SK-N-SH (cell line): Measurements from ENCODE around the gene HDAC2. TPM values are rescaled to one million over a fixed set of nuclear protein-coding genes. Genes with fewer than 3 reads are reported as not detected.

Source experiments
- CTCF ChIA-PET: fragments of 300-600, 350-600 bp; formaldehyde crosslinking; extraction: SDS; loops from one replicate; lab custom pipeline; 2021; lab: Yijun Ruan, JAX
- POLR2A ChIA-PET: fragments of 350-600 bp; sonication (Branson Sonifier 250); formaldehyde crosslinking; extraction: SDS; loops from one replicate; lab custom pipeline; 2020; ENCODE audit warnings: antibody characterized with exemption, inconsistent platforms; lab: Yijun Ruan, JAX
- DNase-seq: peaks from one replicate; pipeline ENCODE4 v3.0.0; 2012
- H2AFZ ChIP-seq: fragments of 200-600 bp; sonication (generic); 2 replicates; pipeline ENCODE4 v1.8.1; 2016; ENCODE audit warnings: antibody characterized with exemption, mild to moderate bottlenecking, low read depth
- H3F3A ChIP-seq: fragments of 200-600 bp; sonication (generic); replicated peaks from 2 replicates; pipeline ENCODE3; 2016; ENCODE audit warnings: antibody characterized with exemption, mild to moderate bottlenecking; ENCODE audit not compliant: insufficient read depth
- H3K27ac ChIP-seq, 2 experiments: fragments of 200-500 bp in 1 of 2; fragments of 200-600 bp in 1 of 2; sonication (Bioruptor generic) in 1 of 2; sonication (generic), shearing (Covaris generic) in 1 of 2; 2 replicates each; pipeline versions ENCODE4 v1.5.1 to v1.6.1; 2014 to 2016; ENCODE audit warnings: low read depth in 2 of 2, inconsistent platforms in 1 of 2, low read length in 1 of 2, mild to moderate bottlenecking in 1 of 2, mixed read lengths in 1 of 2
- H3K27me3 ChIP-seq: fragments of 200-600 bp; sonication (generic), shearing (Covaris generic); 2 replicates; pipeline ENCODE4 v1.6.1; 2016; ENCODE audit warnings: mixed run types; ENCODE audit not compliant: insufficient read depth
- H3K36me3 ChIP-seq, 2 experiments: fragments of 200-500 bp in 1 of 2; fragments of 200-600 bp in 1 of 2; sonication (Bioruptor generic) in 1 of 2; sonication (generic) in 1 of 2; replicated peaks in 1 of 2; 2 replicates each; pipeline versions ENCODE3 to v1.5.1; 2014 to 2016; ENCODE audit warnings: low read length in 1 of 2, mild to moderate bottlenecking in 1 of 2; ENCODE audit not compliant: insufficient read depth in 2 of 2, control insufficient read depth in 1 of 2
- H3K4me1 ChIP-seq, 2 experiments: fragments of 200-500 bp in 1 of 2; fragments of 200-600 bp in 1 of 2; sonication (Bioruptor generic) in 1 of 2; sonication (generic), shearing (Covaris generic) in 1 of 2; 2 replicates each; pipeline versions ENCODE4 v1.5.1 to v1.6.1; 2014 to 2016; ENCODE audit warnings: low read depth in 1 of 2, low read length in 1 of 2, mixed run types in 1 of 2; ENCODE audit not compliant: insufficient read depth in 2 of 2, control insufficient read depth in 1 of 2
- H3K4me2 ChIP-seq: fragments of 200-600 bp; sonication (generic), shearing (Covaris generic); 2 replicates; pipeline ENCODE4 v1.6.1; 2017; ENCODE audit warnings: mixed run types
- H3K4me3 ChIP-seq, 2 experiments: fragments of 200-500 bp in 1 of 2; fragments of 200-600 bp in 1 of 2; sonication (Bioruptor generic) in 1 of 2; sonication (generic), shearing (Covaris generic) in 1 of 2; 2 replicates each; pipeline versions ENCODE4 v1.5.1 to v1.8.1; 2014 to 2016; ENCODE audit warnings: low read depth in 2 of 2, inconsistent platforms in 1 of 2, low read length in 1 of 2, mild to moderate bottlenecking in 1 of 2, mixed read lengths in 1 of 2, moderate library complexity in 1 of 2
- H3K79me2 ChIP-seq: fragments of 200-600 bp; sonication (generic); 2 replicates; pipeline ENCODE4 v1.8.1; 2017; ENCODE audit warnings: mild to moderate bottlenecking; ENCODE audit not compliant: insufficient read depth
- H3K9ac ChIP-seq: fragments of 200-600 bp; sonication (generic); 2 replicates; pipeline ENCODE4 v1.6.1; 2017; ENCODE audit warnings: mixed run types
- H3K9me2 ChIP-seq: fragments of 200-600 bp; sonication (generic); 2 replicates; pipeline ENCODE4 v1.6.1; 2017; ENCODE audit warnings: mixed run types
- H3K9me3 ChIP-seq: fragments of 200-600 bp; sonication (generic); 2 replicates; pipeline ENCODE4 v1.6.1; 2017; ENCODE audit warnings: mixed run types, mild to moderate bottlenecking, moderate library complexity
- H4K20me1 ChIP-seq: fragments of 200-600 bp; sonication (generic); 2 replicates; pipeline ENCODE4 v1.6.1; 2017; ENCODE audit warnings: mild to moderate bottlenecking, mixed run types; ENCODE audit not compliant: insufficient read depth
- CHD2 ChIP-seq: fragments of 150-350 bp; IDR thresholded peaks from 2 replicates; pipeline ENCODE4 v1.6.1; 2018; ENCODE audit warnings: low read length; ENCODE audit not compliant: partially characterized antibody
- ELF1 ChIP-seq: IDR thresholded peaks from 2 replicates; pipeline ENCODE4 v1.4.0; 2012
- EZH2phosphoT487 ChIP-seq: fragments of 200-600 bp; sonication (generic); IDR thresholded peaks from 2 replicates; pipeline ENCODE4 v1.6.1; 2017; ENCODE audit warnings: low read depth, mixed run types, mild to moderate bottlenecking, antibody characterized with exemption, moderate library complexity, borderline replicate concordance
- FOXJ3 ChIP-seq: sonication (generic); formaldehyde crosslinking; IDR thresholded peaks from 2 replicates; pipeline ENCODE4 v1.5.1; 2020; ENCODE audit warnings: mild to moderate bottlenecking, missing genetic modification reagents
- FOXM1 ChIP-seq: IDR thresholded peaks from 2 replicates; pipeline ENCODE4 v1.4.0; 2012; ENCODE audit warnings: low read depth, mild to moderate bottlenecking
- GABPA ChIP-seq: IDR thresholded peaks from 2 replicates; pipeline ENCODE4 v1.4.0; 2012; ENCODE audit warnings: low read depth, mild to moderate bottlenecking
- GATA2 ChIP-seq: sonication (generic); formaldehyde crosslinking; IDR thresholded peaks from 2 replicates; pipeline ENCODE4 v1.5.0; 2020; ENCODE audit warnings: mild to moderate bottlenecking, missing genetic modification reagents
- JUND ChIP-seq: IDR thresholded peaks from 2 replicates; pipeline ENCODE4 v1.4.0; 2012
- MXI1 ChIP-seq: IDR thresholded peaks from 2 replicates; pipeline ENCODE4 v1.6.1; 2012; ENCODE audit warnings: mild to moderate bottlenecking, low read depth, low read length, improper control_type of control experiment
- NFIC ChIP-seq: IDR thresholded peaks from 2 replicates; pipeline ENCODE4 v1.4.0; 2012; ENCODE audit warnings: borderline replicate concordance
- NRF1 ChIP-seq: IDR thresholded peaks from 2 replicates; pipeline ENCODE4 v1.6.1; 2012; ENCODE audit warnings: low read depth, mild to moderate bottlenecking, low read length
- POLR2AphosphoS5 ChIP-seq: IDR thresholded peaks from 2 replicates; pipeline ENCODE4 v1.6.1; 2012; ENCODE audit warnings: low read depth, low read length
- RFX5 ChIP-seq: IDR thresholded peaks from 2 replicates; pipeline ENCODE4 v1.6.1; 2012; ENCODE audit warnings: mild to moderate bottlenecking, improper control_type of control experiment, low read length
- SIN3A ChIP-seq: IDR thresholded peaks from 2 replicates; pipeline ENCODE4 v1.6.1; 2012; ENCODE audit warnings: low read depth, mild to moderate bottlenecking, low read length, moderate library complexity, borderline replicate concordance
- WGBS: methylation state at CpG from one replicate; pipeline ENCODE4 v1.1.6; 2017; ENCODE audit warnings: low lambda C conversion rate; 5-methylcytosine and 5-hydroxymethylcytosine counted together
- polyA plus RNA-seq, 3 experiments: library from polyadenylated mRNA; depleted of rRNA; stranded (reverse); fragments of >200 nt; gene quantifications; 2 replicates each; pipeline ENCODE4 v1.2.3, GENCODE V29; 2012
- TF ChIP-seq, protein P1 (sequence below): IDR thresholded peaks from 2 replicates; pipeline ENCODE4 v1.4.0; 2012; ENCODE audit warnings: low read depth
- TF ChIP-seq, protein P2 (sequence below): IDR thresholded peaks from 2 replicates; pipeline ENCODE4 v1.6.1; 2012; ENCODE audit warnings: mild to moderate bottlenecking, low read depth, low read length, moderate library complexity
- TF ChIP-seq, protein P3 (sequence below): fragments of 150-350 bp; IDR thresholded peaks from 2 replicates; pipeline ENCODE4 v1.6.1; 2016; ENCODE audit warnings: mild to moderate bottlenecking, low read depth, low read length
- TF ChIP-seq, protein P4 (sequence below): IDR thresholded peaks from 2 replicates; pipeline ENCODE4 v1.4.0; 2012; ENCODE audit warnings: low read depth, borderline replicate concordance
- TF ChIP-seq, protein P5 (sequence below): fragments of 150-350 bp; IDR thresholded peaks from 2 replicates; pipeline ENCODE4 v1.6.1; 2017; ENCODE audit warnings: antibody characterized with exemption, low read length, low read depth, borderline replicate concordance

The HDAC2 gene
- polyA plus RNA-seq, 1 of the 3 experiments (the other 2 are of a cell fraction), result 90.4 TPM

DNA sequence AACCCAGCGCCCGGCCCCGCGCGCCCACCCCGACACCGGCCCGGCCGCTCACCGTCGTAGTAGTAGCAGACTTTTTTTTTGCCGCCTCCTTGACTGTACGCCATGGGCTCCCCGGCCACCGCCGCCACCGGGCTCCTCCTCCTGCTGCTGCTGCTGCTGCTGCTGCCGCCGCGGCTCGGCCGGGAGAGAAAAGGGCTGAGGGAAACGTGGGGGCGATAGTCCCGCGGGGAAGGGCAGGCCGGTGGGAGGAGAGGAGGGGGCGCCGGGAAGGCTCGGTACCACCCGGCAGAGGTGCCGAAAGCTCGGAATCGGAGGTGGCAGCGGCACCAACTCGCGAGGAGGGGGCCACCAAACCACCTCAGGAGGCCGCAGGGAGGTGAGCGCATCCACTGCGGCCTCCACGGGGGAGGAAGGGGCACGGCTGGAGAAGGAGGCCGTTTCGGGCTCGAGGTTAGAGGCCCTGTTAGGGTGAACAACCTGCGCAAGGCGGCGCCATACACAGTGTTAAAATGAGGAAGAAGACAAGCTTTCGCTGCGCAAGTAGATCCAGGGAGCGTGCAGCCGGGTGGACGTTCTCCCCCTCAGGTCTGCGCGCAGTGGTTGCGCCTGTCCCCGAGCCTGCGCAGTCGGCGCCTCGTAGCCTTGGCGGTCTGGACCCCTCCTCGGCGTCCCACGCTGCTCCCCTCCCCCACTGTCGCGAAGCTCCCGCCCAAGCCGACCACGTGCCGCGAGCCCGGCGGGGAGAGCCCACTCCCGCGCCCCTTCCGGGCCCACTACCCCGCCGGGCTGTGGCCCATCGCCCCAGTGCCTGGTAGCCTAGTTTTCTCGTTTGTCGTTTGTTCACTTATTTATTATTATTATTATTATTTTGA is at the start of gene HDAC2 (continued):
- TF ChIP-seq NRF1 (peak; percentile 82), POLR2AphosphoS5 (peak; percentile 81), GATA2 (CRISPR knock-in tag) (no peak), EZH2phosphoT487 (no peak), ELF1 (no peak), SIN3A (peak; percentile 75), JUND (peak; percentile 15; the same call in 1 of the 2 replicates)
- TF ChIP-seq, protein P1, sequence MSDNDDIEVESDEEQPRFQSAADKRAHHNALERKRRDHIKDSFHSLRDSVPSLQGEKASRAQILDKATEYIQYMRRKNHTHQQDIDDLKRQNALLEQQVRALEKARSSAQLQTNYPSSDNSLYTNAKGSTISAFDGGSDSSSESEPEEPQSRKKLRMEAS, result peak; percentile 100
- TF ChIP-seq, protein P2, sequence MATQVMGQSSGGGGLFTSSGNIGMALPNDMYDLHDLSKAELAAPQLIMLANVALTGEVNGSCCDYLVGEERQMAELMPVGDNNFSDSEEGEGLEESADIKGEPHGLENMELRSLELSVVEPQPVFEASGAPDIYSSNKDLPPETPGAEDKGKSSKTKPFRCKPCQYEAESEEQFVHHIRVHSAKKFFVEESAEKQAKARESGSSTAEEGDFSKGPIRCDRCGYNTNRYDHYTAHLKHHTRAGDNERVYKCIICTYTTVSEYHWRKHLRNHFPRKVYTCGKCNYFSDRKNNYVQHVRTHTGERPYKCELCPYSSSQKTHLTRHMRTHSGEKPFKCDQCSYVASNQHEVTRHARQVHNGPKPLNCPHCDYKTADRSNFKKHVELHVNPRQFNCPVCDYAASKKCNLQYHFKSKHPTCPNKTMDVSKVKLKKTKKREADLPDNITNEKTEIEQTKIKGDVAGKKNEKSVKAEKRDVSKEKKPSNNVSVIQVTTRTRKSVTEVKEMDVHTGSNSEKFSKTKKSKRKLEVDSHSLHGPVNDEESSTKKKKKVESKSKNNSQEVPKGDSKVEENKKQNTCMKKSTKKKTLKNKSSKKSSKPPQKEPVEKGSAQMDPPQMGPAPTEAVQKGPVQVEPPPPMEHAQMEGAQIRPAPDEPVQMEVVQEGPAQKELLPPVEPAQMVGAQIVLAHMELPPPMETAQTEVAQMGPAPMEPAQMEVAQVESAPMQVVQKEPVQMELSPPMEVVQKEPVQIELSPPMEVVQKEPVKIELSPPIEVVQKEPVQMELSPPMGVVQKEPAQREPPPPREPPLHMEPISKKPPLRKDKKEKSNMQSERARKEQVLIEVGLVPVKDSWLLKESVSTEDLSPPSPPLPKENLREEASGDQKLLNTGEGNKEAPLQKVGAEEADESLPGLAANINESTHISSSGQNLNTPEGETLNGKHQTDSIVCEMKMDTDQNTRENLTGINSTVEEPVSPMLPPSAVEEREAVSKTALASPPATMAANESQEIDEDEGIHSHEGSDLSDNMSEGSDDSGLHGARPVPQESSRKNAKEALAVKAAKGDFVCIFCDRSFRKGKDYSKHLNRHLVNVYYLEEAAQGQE, result peak; percentile 69; the same call in 1 of the 2 replicates

DNA sequence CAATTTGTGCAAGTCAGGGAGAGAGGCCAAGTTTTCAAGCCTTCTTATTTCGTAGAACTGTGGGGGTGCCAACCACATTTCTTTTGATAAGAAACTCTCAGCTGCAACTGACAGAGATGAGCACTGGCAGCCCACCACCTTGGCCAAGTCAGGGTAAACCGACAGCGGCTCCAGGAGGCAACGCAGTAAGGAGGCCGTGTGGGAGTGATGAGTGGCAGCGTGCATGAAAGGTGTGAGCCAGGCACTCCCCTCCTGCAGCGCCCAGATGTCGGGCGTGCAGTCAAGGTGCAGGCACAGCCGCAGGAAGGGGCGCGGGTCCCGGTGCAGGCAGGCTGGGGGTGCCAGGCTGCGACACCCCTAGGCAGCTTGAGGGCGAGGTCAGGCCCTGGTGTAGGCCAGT is 49.2 kb upstream of the HDAC2 start:
- ChIA-PET POLR2A (no interaction called here), CTCF (interaction anchor here (1.0 kb wide), 1 partner anchor 25 kb away, joined by 4 read pairs; no protein-coding TSS in a partner anchor)
- H3K27ac ChIP-seq, result no peak overlapping the region
- H3K36me3 ChIP-seq, result no peaks in the 10 kb centered on the region
- no peak overlapping the region for H3K9ac ChIP-seq
- H3K9me3 ChIP-seq, result no peaks in the 10 kb centered on the region
- TF ChIP-seq, protein P3, sequence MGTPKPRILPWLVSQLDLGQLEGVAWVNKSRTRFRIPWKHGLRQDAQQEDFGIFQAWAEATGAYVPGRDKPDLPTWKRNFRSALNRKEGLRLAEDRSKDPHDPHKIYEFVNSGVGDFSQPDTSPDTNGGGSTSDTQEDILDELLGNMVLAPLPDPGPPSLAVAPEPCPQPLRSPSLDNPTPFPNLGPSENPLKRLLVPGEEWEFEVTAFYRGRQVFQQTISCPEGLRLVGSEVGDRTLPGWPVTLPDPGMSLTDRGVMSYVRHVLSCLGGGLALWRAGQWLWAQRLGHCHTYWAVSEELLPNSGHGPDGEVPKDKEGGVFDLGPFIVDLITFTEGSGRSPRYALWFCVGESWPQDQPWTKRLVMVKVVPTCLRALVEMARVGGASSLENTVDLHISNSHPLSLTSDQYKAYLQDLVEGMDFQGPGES, result no peak
- TF ChIP-seq MXI1 (no peak), NRF1 (no peak), GABPA (no peak), GATA2 (CRISPR knock-in tag) (no peak), RFX5 (no peak), FOXJ3 (CRISPR knock-in tag) (no peak), NFIC (no peak), FOXM1 (no peak), POLR2AphosphoS5 (no peak), CHD2 (no peak)
- TF ChIP-seq, protein P4, sequence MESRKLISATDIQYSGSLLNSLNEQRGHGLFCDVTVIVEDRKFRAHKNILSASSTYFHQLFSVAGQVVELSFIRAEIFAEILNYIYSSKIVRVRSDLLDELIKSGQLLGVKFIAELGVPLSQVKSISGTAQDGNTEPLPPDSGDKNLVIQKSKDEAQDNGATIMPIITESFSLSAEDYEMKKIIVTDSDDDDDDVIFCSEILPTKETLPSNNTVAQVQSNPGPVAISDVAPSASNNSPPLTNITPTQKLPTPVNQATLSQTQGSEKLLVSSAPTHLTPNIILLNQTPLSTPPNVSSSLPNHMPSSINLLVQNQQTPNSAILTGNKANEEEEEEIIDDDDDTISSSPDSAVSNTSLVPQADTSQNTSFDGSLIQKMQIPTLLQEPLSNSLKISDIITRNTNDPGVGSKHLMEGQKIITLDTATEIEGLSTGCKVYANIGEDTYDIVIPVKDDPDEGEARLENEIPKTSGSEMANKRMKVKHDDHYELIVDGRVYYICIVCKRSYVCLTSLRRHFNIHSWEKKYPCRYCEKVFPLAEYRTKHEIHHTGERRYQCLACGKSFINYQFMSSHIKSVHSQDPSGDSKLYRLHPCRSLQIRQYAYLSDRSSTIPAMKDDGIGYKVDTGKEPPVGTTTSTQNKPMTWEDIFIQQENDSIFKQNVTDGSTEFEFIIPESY, result no peak
- TF ChIP-seq, protein P5, sequence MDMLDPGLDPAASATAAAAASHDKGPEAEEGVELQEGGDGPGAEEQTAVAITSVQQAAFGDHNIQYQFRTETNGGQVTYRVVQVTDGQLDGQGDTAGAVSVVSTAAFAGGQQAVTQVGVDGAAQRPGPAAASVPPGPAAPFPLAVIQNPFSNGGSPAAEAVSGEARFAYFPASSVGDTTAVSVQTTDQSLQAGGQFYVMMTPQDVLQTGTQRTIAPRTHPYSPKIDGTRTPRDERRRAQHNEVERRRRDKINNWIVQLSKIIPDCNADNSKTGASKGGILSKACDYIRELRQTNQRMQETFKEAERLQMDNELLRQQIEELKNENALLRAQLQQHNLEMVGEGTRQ, result no peak
- no peaks in the 10 kb centered on the region for H3K9me2 ChIP-seq
- no peaks in the 10 kb centered on the region for H4K20me1 ChIP-seq
- WGBS, result 90% methylated on average over 14 of the region's 15 CpGs
- no peaks in the 10 kb centered on the region for H3K27me3 ChIP-seq
- H2AFZ ChIP-seq, result no peak overlapping the region
- no peaks in the 10 kb centered on the region for H3F3A ChIP-seq
- H3K4me2 ChIP-seq, result no peak overlapping the region
- no peaks in the 10 kb centered on the region for H3K4me1 ChIP-seq
- no peak overlapping the region for H3K4me3 ChIP-seq
- DNase-seq, result no peak
- no peaks in the 10 kb centered on the region for H3K79me2 ChIP-seq
